CD4-positive, alpha-beta T cell treated with Interleukin-4 for 4 hours (primary cell): ENCODE data around the gene CDKN2A.

Experiments
- DNase-seq: peaks from one replicate; pipeline ENCODE4 v3.0.0-alpha.2; 2020

The CDKN2A gene

GRCh38 chr9:21993893-21994555 lies at the start of gene CDKN2A:
CDKN2A (minus strand) TSS chr9:21994392.
- peak; percentile 57 for DNase-seq

- no peak for DNase-seq
Measured at GRCh38 chr9:22043928-22044327, 49.7 kb upstream of the CDKN2A start.

- no peak for DNase-seq
Measured at GRCh38 chr9:22041775-22042174, 47.6 kb upstream of the CDKN2A start.

- no peak for DNase-seq
Measured at GRCh38 chr9:22041344-22041743, 47.2 kb upstream of the CDKN2A start.

- no peak for DNase-seq
Measured at GRCh38 chr9:22040760-22041159, 46.6 kb upstream of the CDKN2A start.

GRCh38 chr9:22039258-22039657 lies 45.1 kb upstream of the CDKN2A start:
- DNase-seq = no peak

- peak; percentile 46 for DNase-seq
Measured at GRCh38 chr9:22037954-22038690, 43.9 kb upstream of the CDKN2A start.

- no peak for DNase-seq
Measured at GRCh38 chr9:22036866-22037626, 42.9 kb upstream of the CDKN2A start.

GRCh38 chr9:22035591-22036011 lies 41.4 kb upstream of the CDKN2A start:
- DNase-seq = no peak

- DNase-seq = no peak
Measured at GRCh38 chr9:22033012-22033630, 38.9 kb upstream of the CDKN2A start.

- no peak for DNase-seq
Measured at GRCh38 chr9:22031655-22032411, 37.6 kb upstream of the CDKN2A start.

GRCh38 chr9:22030101-22030598 lies 36.0 kb upstream of the CDKN2A start:
- no peak for DNase-seq

- no peak for DNase-seq
Measured at GRCh38 chr9:22029231-22029630, 35.0 kb upstream of the CDKN2A start.

GRCh38 chr9:22028394-22028793 lies 34.2 kb upstream of the CDKN2A start:
- no peak for DNase-seq

GRCh38 chr9:22026696-22027095 lies 32.5 kb upstream of the CDKN2A start:
- no peak for DNase-seq

- DNase-seq = no peak
Measured at GRCh38 chr9:22022396-22022795, 28.2 kb upstream of the CDKN2A start.

- no peak for DNase-seq
Measured at GRCh38 chr9:22010866-22011625, 16.9 kb upstream of the CDKN2A start.

- DNase-seq = no peak
Measured at GRCh38 chr9:22009506-22009867, 15.3 kb upstream of the CDKN2A start.

- peak; percentile 64 for DNase-seq
Measured at GRCh38 chr9:22008717-22009505, 14.7 kb upstream of the CDKN2A start, which contains the start of gene CDKN2B. CDKN2B (minus strand) TSS chr9:22009305; CDS start chr9:22008953, 352 bp downstream.

- DNase-seq = no peak
Measured at GRCh38 chr9:22008384-22008716, 14.2 kb upstream of the CDKN2A start.
